ENCODE results near the gene WDR81.

WDR81 gene

DNA sequence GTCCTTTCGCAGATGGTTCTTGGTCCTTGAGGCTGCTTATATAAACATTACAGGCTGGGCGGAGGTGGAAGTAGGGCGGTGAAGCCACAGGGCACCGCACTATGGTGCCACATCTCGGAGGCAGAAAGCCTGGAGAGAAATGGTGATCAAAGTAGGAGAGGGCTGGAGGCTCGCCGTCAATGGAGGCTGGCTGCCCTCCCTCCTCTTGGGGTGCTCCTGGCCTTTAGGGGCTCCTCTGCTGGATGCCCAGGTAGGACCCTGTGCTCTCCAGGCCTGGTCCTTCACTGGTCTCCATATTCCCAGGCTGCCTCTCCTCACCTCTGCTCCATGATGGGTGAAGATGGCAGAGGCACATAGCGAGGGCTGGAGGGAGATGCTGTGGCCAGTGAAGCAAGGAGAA lies 12.2 kb upstream of the WDR81 start:
- no peak overlapping the region for H3K4me3 ChIP-seq (ENCODE audit: low read depth, low read length)
- DNase-seq (ENCODE audit: low read depth, low spot score) = no peak
- in situ Hi-C loops (cut with HindIII; ENCODE audit: low sequenced_read_pairs) = no loop called here
- TF ChIP-seq CTCF (IDR thresholded peaks at IDR 0.05; ENCODE audit: low read depth, low read length) = no peak

DNA sequence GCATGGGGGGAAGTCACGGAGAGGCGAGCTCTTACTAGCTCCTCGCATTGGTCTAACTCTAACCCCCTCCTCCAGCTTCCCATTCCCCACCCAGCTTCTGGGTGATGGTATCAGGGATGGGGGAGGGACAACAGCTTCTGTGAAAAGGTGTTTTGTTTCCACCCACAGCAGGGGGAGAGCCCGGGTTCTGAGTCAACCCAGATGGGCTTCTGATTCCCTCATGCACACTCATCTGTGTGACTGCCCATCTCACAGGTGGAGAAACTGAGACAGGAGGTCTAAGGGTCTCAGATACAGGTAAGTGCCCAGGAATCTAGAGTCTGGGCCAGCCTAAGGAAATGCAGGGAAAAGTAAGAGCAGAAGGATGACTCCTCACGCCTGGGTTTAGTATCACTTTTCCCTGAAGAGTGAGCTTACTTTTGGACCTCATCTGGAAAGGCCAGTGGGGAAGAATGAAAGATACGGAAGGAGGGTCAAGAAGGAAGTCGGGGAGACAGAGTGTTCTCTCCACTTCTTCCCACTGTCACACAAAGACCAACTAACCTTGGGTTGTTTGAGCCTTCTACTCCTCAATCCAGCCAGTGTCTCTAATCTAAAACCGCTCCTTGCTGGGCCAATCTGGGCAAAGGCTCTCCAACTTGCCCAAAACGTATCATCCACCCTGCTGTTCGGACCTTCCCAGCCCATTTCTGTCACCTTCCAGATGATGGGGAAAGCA lies 11.2 kb upstream of the WDR81 start:
- in situ Hi-C loops (cut with HindIII; ENCODE audit: low sequenced_read_pairs) = no loop called here
- DNase-seq (ENCODE audit: low read depth, low spot score) = no peak
- H3K4me3 ChIP-seq (ENCODE audit: low read depth, low read length) = peak overlapping the region; percentile 93
- TF ChIP-seq CTCF (IDR thresholded peaks at IDR 0.05; ENCODE audit: low read depth, low read length) = no peak

- peak overlapping the region; percentile 93 for H3K4me3 ChIP-seq (ENCODE audit: low read depth, low read length)
- in situ Hi-C loops (cut with HindIII; ENCODE audit: low sequenced_read_pairs) = no loop called here
- no peak for DNase-seq (ENCODE audit: low read depth, low spot score)
- TF ChIP-seq CTCF (IDR thresholded peaks at IDR 0.05; ENCODE audit: low read depth, low read length) = peak; percentile 45
These were observed 10.6 kb upstream of the WDR81 start for GRCh38 chr17:1713878-1714426.

GRCh38 chr17:1714427-1714979 lies 10.0 kb upstream of the WDR81 start:
- no peak for TF ChIP-seq CTCF (IDR thresholded peaks at IDR 0.05; ENCODE audit: low read depth, low read length)
- H3K4me3 ChIP-seq (ENCODE audit: low read depth, low read length) = peak overlapping the region; percentile 93
- in situ Hi-C loops (cut with HindIII; ENCODE audit: low sequenced_read_pairs) = no loop called here
- peak; percentile 98 for DNase-seq (ENCODE audit: low read depth, low spot score)

DNA sequence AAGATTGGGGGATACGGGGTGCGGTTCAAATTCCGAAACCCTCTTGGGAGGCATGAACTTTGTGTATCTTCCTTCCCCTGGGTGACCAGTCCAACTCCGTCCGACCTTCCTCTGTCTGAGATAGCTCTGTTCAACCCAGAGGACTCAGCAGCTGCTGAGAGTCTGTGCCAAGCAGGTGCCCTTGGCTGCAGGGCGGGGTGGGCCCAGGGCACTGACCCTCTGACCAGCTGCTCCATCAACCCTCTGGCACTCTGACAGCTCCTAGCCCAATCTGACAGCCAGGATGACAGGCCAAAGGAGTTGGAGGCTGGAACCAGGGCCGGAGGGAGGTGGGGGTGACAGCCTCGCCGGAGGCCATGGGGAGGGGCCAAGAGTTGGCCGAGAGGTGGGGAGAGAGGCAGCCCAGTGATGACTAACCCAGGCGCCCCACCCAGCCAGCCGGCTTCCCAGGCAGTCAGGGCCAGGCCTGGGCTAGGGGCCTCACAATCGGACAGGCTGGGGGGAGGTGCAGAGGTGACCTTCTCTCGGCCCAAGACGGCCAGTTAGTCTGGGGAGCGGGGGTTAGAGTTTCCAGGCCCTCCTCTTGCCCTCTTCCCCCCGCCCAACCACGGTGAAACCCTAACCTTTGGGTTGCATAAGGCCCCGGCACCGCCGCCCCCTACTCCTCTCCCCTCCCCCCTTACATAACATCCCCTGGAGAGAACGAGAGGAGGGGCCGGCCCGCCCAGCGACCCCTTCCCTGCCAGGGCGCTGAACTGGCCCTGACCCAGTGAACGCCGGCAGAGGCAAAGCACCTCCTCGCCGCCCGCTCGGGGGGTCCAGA lies 9.3 kb upstream of the WDR81 start:
- in situ Hi-C loops (cut with HindIII; ENCODE audit: low sequenced_read_pairs) = no loop called here
- DNase-seq (ENCODE audit: low read depth, low spot score) = peak; percentile 91
- no peak for TF ChIP-seq CTCF (IDR thresholded peaks at IDR 0.05; ENCODE audit: low read depth, low read length)
- H3K4me3 ChIP-seq (ENCODE audit: low read depth, low read length) = peak overlapping the region; percentile 93

DNA sequence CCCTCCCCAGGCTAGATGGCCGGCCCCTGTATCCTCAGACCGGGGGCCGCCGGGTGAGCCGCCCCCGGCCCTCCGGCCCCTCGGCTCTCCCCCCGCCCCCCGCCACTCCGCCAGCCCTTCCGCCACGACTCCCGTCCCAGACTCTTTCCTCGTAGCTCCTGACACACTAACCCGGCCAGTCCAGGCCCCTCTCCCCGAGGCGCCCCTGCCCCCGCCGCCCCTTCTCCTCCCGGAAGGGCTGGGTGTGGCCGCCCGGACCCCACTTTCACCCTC lies 8.8 kb upstream of the WDR81 start:
- no peak for TF ChIP-seq CTCF (IDR thresholded peaks at IDR 0.05; ENCODE audit: low read depth, low read length)
- in situ Hi-C loops (cut with HindIII; ENCODE audit: low sequenced_read_pairs) = no loop called here
- DNase-seq (ENCODE audit: low read depth, low spot score) = no peak
- peak overlapping the region; percentile 93 for H3K4me3 ChIP-seq (ENCODE audit: low read depth, low read length)

Data from astrocyte of the spinal cord (primary cell).